ENCODE data around the gene CNDP2. TPM values are rescaled to one million over a fixed set of nuclear protein-coding genes. Genes with fewer than 3 reads are reported as not detected.

The CNDP2 gene
- total RNA-seq, 1 experiment from 2014 or later, result 57.6 TPM

GRCh38 chr18:74518456-74519295, 22.5 kb downstream of the CNDP2 start:
- Histone ChIP-seq H2AFZ (ENCODE audit: low read length) (no peak overlapping the region), H3K9me2 (replicated peaks; ENCODE audit: low read length) (no peaks in the 10 kb centered on the region), H3K27me3 (ENCODE audit: low read length) (no peaks in the 10 kb centered on the region), H3K27ac (ENCODE audit: low read length) (no peak overlapping the region), H3K9ac (ENCODE audit: low read length) (no peak overlapping the region), H3K4me2 (ENCODE audit: low read length) (no peak overlapping the region), H3K9me3 (ENCODE audit: low read length) (no peaks in the 10 kb centered on the region), H3K79me2 (ENCODE audit: low read length) (no peaks in the 10 kb centered on the region), H3F3A (ENCODE audit: low read length, unreplicated experiment) (no peaks in the 10 kb centered on the region), H3K4me3 (ENCODE audit: low read length) (no peak overlapping the region), H3K36me3 (ENCODE audit: low read depth, low read length) (peaks cover 3% of the 10 kb centered on the region; the same call in 1 of the 2 replicates), H3K4me1 (ENCODE audit: insufficient read depth, low read length) (no peaks in the 10 kb centered on the region), H4K20me1 (ENCODE audit: low read length) (no peaks in the 10 kb centered on the region)
- intact Hi-C loops (cut with micrococcal nuclease), result no loop called here
- ATAC-seq, result no peak
- ChIA-PET POLR2A (ENCODE audit: unreplicated experiment) (no interaction called here), CTCF (no interaction called here)
- DNase-seq, result no peak
- BruUV-seq (replicated peaks), result no TSS peak
- TF ChIP-seq EZH2 (IDR thresholded peaks at IDR 0.05; ENCODE audit: low read length, unreplicated experiment) (no peak), CTCF (conservative IDR thresholded peaks at IDR 0.05; ENCODE audit: low read depth, low read length) (no peak), EZH2phosphoT487 (IDR thresholded peaks at IDR 0.05; ENCODE audit: borderline replicate concordance, low read length) (no peak)

GRCh38 chr18:74519320-74520095, 23.3 kb downstream of the CNDP2 start:
- BruUV-seq (replicated peaks), result no TSS peak
- no peak overlapping the region for H3K4me2 ChIP-seq (ENCODE audit: low read length)
- no peak overlapping the region for H3K4me3 ChIP-seq (ENCODE audit: low read length)
- no peaks in the 10 kb centered on the region for H3K9me2 ChIP-seq (replicated peaks; ENCODE audit: low read length)
- DNase-seq, result no peak
- ChIA-PET POLR2A (ENCODE audit: unreplicated experiment) (no interaction called here), CTCF (no interaction called here)
- no peaks in the 10 kb centered on the region for H3K79me2 ChIP-seq (ENCODE audit: low read length)
- no peak overlapping the region for H2AFZ ChIP-seq (ENCODE audit: low read length)
- no peaks in the 10 kb centered on the region for H3K4me1 ChIP-seq (ENCODE audit: insufficient read depth, low read length)
- H3F3A ChIP-seq (ENCODE audit: low read length, unreplicated experiment), result no peaks in the 10 kb centered on the region
- peaks cover 3% of the 10 kb centered on the region; the same call in 1 of the 2 replicates for H3K36me3 ChIP-seq (ENCODE audit: low read depth, low read length)
- TF ChIP-seq EZH2phosphoT487 (IDR thresholded peaks at IDR 0.05; ENCODE audit: borderline replicate concordance, low read length) (no peak), CTCF (conservative IDR thresholded peaks at IDR 0.05; ENCODE audit: low read depth, low read length) (no peak), EZH2 (IDR thresholded peaks at IDR 0.05; ENCODE audit: low read length, unreplicated experiment) (no peak)
- H3K27ac ChIP-seq (ENCODE audit: low read length), result no peak overlapping the region
- no peaks in the 10 kb centered on the region for H3K27me3 ChIP-seq (ENCODE audit: low read length)
- no peak overlapping the region for H3K9ac ChIP-seq (ENCODE audit: low read length)
- no peaks in the 10 kb centered on the region for H3K9me3 ChIP-seq (ENCODE audit: low read length)
- intact Hi-C loops (cut with micrococcal nuclease), result no loop called here
- H4K20me1 ChIP-seq (ENCODE audit: low read length), result no peaks in the 10 kb centered on the region
- ATAC-seq, result no peak
